ENCODE measurements around the gene TEX29. TPM values are rescaled to one million over a fixed set of nuclear protein-coding genes. Genes with fewer than 3 reads are reported as not detected.

TEX29 gene
- total RNA-seq, 1 donor from 2014 or later = 0.70 TPM

- Mint-ChIP-seq H3K36me3 (ENCODE audit: low read depth) (no peaks in the 10 kb centered on the region), H3K4me1 (ENCODE audit: low read depth) (no peaks in the 10 kb centered on the region), H3K27ac (ENCODE audit: unreplicated experiment) (no peak overlapping the region), H3K9me3 (ENCODE audit: low read depth) (no peaks in the 10 kb centered on the region), H3K4me3 (ENCODE audit: unreplicated experiment) (no peak overlapping the region), H3K27me3 (ENCODE audit: low read depth) (peaks cover 34% of the 10 kb centered on the region)
- TF ChIP-seq CTCF (IDR thresholded peaks at IDR 0.05) = no peak
- no peak for DNase-seq (ENCODE audit: low spot score)
Observed at GRCh38 chr13:111363591-111363990, 43.1 kb downstream of the TEX29 start.

GRCh38 chr13:111365149-111366005 lies 44.9 kb downstream of the TEX29 start:
- TF ChIP-seq CTCF (IDR thresholded peaks at IDR 0.05) = no peak
- no peak overlapping the region for H3K4me3 Mint-ChIP-seq (ENCODE audit: unreplicated experiment)

GRCh38 chr13:111367340-111367739 lies 46.9 kb downstream of the TEX29 start:
- no peak overlapping the region for H3K27ac Mint-ChIP-seq (ENCODE audit: unreplicated experiment)
- H3K4me3 Mint-ChIP-seq (ENCODE audit: unreplicated experiment) = no peak overlapping the region
- H3K27me3 Mint-ChIP-seq (ENCODE audit: low read depth) = peaks cover 39% of the 10 kb centered on the region
- no peaks in the 10 kb centered on the region for H3K4me1 Mint-ChIP-seq (ENCODE audit: low read depth)
- no peak for TF ChIP-seq CTCF (IDR thresholded peaks at IDR 0.05)
- no peaks in the 10 kb centered on the region for H3K36me3 Mint-ChIP-seq (ENCODE audit: low read depth)
- H3K9me3 Mint-ChIP-seq (ENCODE audit: low read depth) = no peaks in the 10 kb centered on the region
- no peak for DNase-seq (ENCODE audit: low spot score)

More at GRCh38 chr13:111365149-111366005, 44.9 kb downstream of the TEX29 start:
- DNase-seq (ENCODE audit: low spot score) = no peak
- Mint-ChIP-seq H3K9me3 (ENCODE audit: low read depth) (no peaks in the 10 kb centered on the region), H3K27me3 (ENCODE audit: low read depth) (peaks cover 39% of the 10 kb centered on the region), H3K4me1 (ENCODE audit: low read depth) (no peaks in the 10 kb centered on the region), H3K27ac (ENCODE audit: unreplicated experiment) (no peak overlapping the region), H3K36me3 (ENCODE audit: low read depth) (no peaks in the 10 kb centered on the region)

- H3K27ac Mint-ChIP-seq (ENCODE audit: unreplicated experiment) = no peak overlapping the region
- H3K36me3 Mint-ChIP-seq (ENCODE audit: low read depth) = no peaks in the 10 kb centered on the region
- no peak for TF ChIP-seq CTCF (IDR thresholded peaks at IDR 0.05)
- no peaks in the 10 kb centered on the region for H3K9me3 Mint-ChIP-seq (ENCODE audit: low read depth)
- peaks cover 35% of the 10 kb centered on the region for H3K27me3 Mint-ChIP-seq (ENCODE audit: low read depth)
- H3K4me1 Mint-ChIP-seq (ENCODE audit: low read depth) = no peaks in the 10 kb centered on the region
- no peak overlapping the region for H3K4me3 Mint-ChIP-seq (ENCODE audit: unreplicated experiment)
- no peak for DNase-seq (ENCODE audit: low spot score)
Observed at GRCh38 chr13:111368091-111368490, 47.6 kb downstream of the TEX29 start.

- H3K4me1 Mint-ChIP-seq (ENCODE audit: low read depth) = no peaks in the 10 kb centered on the region
- no peaks in the 10 kb centered on the region for H3K9me3 Mint-ChIP-seq (ENCODE audit: low read depth)
- H3K27me3 Mint-ChIP-seq (ENCODE audit: low read depth) = peaks cover 32% of the 10 kb centered on the region
- no peak for DNase-seq (ENCODE audit: low spot score)
- no peak overlapping the region for H3K27ac Mint-ChIP-seq (ENCODE audit: unreplicated experiment)
- H3K4me3 Mint-ChIP-seq (ENCODE audit: unreplicated experiment) = no peak overlapping the region
- no peaks in the 10 kb centered on the region for H3K36me3 Mint-ChIP-seq (ENCODE audit: low read depth)
- TF ChIP-seq CTCF (IDR thresholded peaks at IDR 0.05) = no peak
Observed at GRCh38 chr13:111370147-111370546, 49.7 kb downstream of the TEX29 start.
